HepG2 (cell line): ENCODE results near the gene DDRGK1. TPM values are rescaled to one million over a fixed set of nuclear protein-coding genes. Genes with fewer than 3 reads are reported as not detected.

Experiments used
- CBX2 ChIP-seq, 2 experiments: fragments of 200-600 bp in 1 of 2; sonication (generic); formaldehyde crosslinking in 1 of 2; IDR thresholded peaks; 2 replicates each; pipeline versions ENCODE4 v1.7.0 to v1.8.1; 2018 to 2022; ENCODE audit warnings: low read depth in 2 of 2, low read length in 1 of 2, mild to moderate bottlenecking in 1 of 2, missing genetic modification reagents in 1 of 2
- CSRNP1 ChIP-seq: sonication (generic); formaldehyde crosslinking; IDR thresholded peaks from 2 replicates; pipeline ENCODE4 v1.8.1; 2023; ENCODE audit warnings: mild to moderate bottlenecking, missing genetic modification reagents
- HMG20B ChIP-seq: conservative IDR thresholded peaks from 2 replicates; pipeline ENCODE4 v1.6.1; 2016; ENCODE audit warnings: missing genetic modification reagents, missing compliant biosample characterization
- KDM4B ChIP-seq: sonication (generic); formaldehyde crosslinking; IDR thresholded peaks from 2 replicates; pipeline ENCODE4 v1.4.0; 2020; ENCODE audit warnings: missing genetic modification reagents
- MEIS2 ChIP-seq: sonication (generic); formaldehyde crosslinking; IDR thresholded peaks from 2 replicates; pipeline ENCODE4 v1.9.0; 2021; ENCODE audit warnings: mild to moderate bottlenecking, missing genetic modification reagents
- STAT5B ChIP-seq: sonication (generic); formaldehyde crosslinking; IDR thresholded peaks from 2 replicates; pipeline ENCODE4 v1.4.0; 2020; ENCODE audit warnings: missing genetic modification reagents
- YY1 ChIP-seq: IDR thresholded peaks from 2 replicates; pipeline ENCODE4 v1.6.1; 2011; ENCODE audit warnings: low read length, low read depth, moderate library complexity, mild to moderate bottlenecking; ENCODE audit not compliant: insufficient read depth, insufficient replicate concordance
- ZBTB21 ChIP-seq: sonication (generic); formaldehyde crosslinking; IDR thresholded peaks from 2 replicates; pipeline ENCODE4 v1.4.0; 2020; ENCODE audit warnings: missing genetic modification reagents
- ZBTB40 ChIP-seq, 2 experiments: fragments of 450-650 bp in 1 of 2; sonication (generic) in 1 of 2; formaldehyde crosslinking in 1 of 2; IDR thresholded peaks; 2 replicates each; pipeline versions ENCODE4 v1.6.1 to v1.8.0; 2016 to 2022; ENCODE audit warnings: antibody characterized with exemption in 1 of 2, mild to moderate bottlenecking in 1 of 2, missing genetic modification reagents in 1 of 2
- ZBTB46 ChIP-seq: sonication (generic); formaldehyde crosslinking; IDR thresholded peaks from 2 replicates; pipeline ENCODE4 v1.4.0; 2020; ENCODE audit warnings: mild to moderate bottlenecking, missing genetic modification reagents, borderline replicate concordance
- ZNF362 ChIP-seq: sonication (generic); formaldehyde crosslinking; IDR thresholded peaks from 2 replicates; pipeline ENCODE4 v1.4.0; 2020; ENCODE audit warnings: missing genetic modification reagents, mild to moderate bottlenecking, borderline replicate concordance
- ZNF382 ChIP-seq: sonication (generic); formaldehyde crosslinking; IDR thresholded peaks from 2 replicates; pipeline ENCODE4 v1.5.0; 2020; ENCODE audit warnings: missing genetic modification reagents, mild to moderate bottlenecking, borderline replicate concordance
- ZNF839 ChIP-seq: sonication (generic); formaldehyde crosslinking; IDR thresholded peaks from 2 replicates; pipeline ENCODE4 v1.4.0; 2020; ENCODE audit warnings: missing genetic modification reagents, mild to moderate bottlenecking, borderline replicate concordance
- ZNF891 ChIP-seq: sonication (generic); formaldehyde crosslinking; IDR thresholded peaks from 2 replicates; pipeline ENCODE4 v1.5.0; 2020; ENCODE audit warnings: mild to moderate bottlenecking, missing genetic modification reagents
- polyA plus RNA-seq, 8 experiments: library from polyadenylated mRNA; depleted of rRNA in 3 of 8; stranded (reverse) in 7 of 8; unstranded in 1 of 8; fragments of >200 nt; fragmentation: Illumina TruSeq in 4 of 8; extraction: Trizol in 4 of 8; gene quantifications; 2 replicates each; pipeline versions ENCODE4 v1.2.1 to v1.2.3, GENCODE V29; 2011 to 2016; ENCODE audit warnings: low read depth in 4 of 8, missing spikeins in 1 of 8, mixed read lengths in 1 of 8; ENCODE audit not compliant: insufficient read depth in 1 of 8
- total RNA-seq, 5 experiments: library from RNA; depleted of rRNA; stranded (reverse); fragments of >200 nt; fragmentation: Illumina TruSeq; extraction: Trizol; gene quantifications; 2 replicates each; pipeline ENCODE4 v1.2.3, GENCODE V29; 2016; ENCODE audit warnings: low read depth in 1 of 5

The DDRGK1 gene
- total and polyA plus RNA-seq, 2 of the 13 experiments (the other 11 are each of a cell fraction or from before 2014, with no cell fraction given): 96.7 to 149 TPM

GRCh38 chr20:3172933-3173609 is 31.4 kb downstream of the DDRGK1 start, which contains the start of gene LZTS3 (continued):
- TF ChIP-seq ZBTB40 (IDR thresholded peaks at IDR 0.05) (no peak), ZBTB40 (CRISPR knock-in tag; IDR thresholded peaks at IDR 0.05) (peak; percentile 51), CSRNP1 (0 out of 2 replicates have a peak, but pooled peaks have one; percentile 62), ZBTB46 (CRISPR knock-in tag) (no peak), KDM4B (CRISPR knock-in tag) (no peak), STAT5B (no peak), CBX2 (IDR thresholded peaks at IDR 0.05; ENCODE audit: low read depth, low read length) (no peak), CBX2 (CRISPR knock-in tag; IDR thresholded peaks at IDR 0.05; ENCODE audit: low read depth) (no peak), ZBTB21 (CRISPR knock-in tag) (peak; percentile 44; the same call in 1 of the 2 replicates), ZNF839 (CRISPR knock-in tag) (0 out of 2 replicates have a peak, but pooled peaks have one; percentile 84), ZNF891 (CRISPR knock-in tag) (no peak), YY1 (no peak), MEIS2 (CRISPR knock-in tag) (no peak), ZNF362 (CRISPR knock-in tag) (no peak), ZNF382 (CRISPR knock-in tag) (no peak), HMG20B (CRISPR knock-in tag) (no peak)
